Uterus (tissue), 4 donors: ENCODE measurements around the gene RAB40C. TPM values are rescaled to one million over a fixed set of nuclear protein-coding genes. Genes with fewer than 3 reads are reported as not detected.

Experiments
- DNase-seq, 2 donors: peaks; one replicate each; pipeline ENCODE4 v3.0.0-alpha.2; 2019 to 2020
- H3K27ac ChIP-seq, 2 donors: fragments of 200-600 bp; sonication (generic); 1 replicate in 1 of 2; 2 replicates in 1 of 2; pipeline ENCODE4 v1.5.1; 2016 to 2018
- H3K27me3 ChIP-seq, 2 donors: fragments of 200-600 bp; sonication (generic); one replicate each; pipeline ENCODE4 v1.5.1; 2018 to 2019; ENCODE audit warnings: control low read depth in 1 of 2
- H3K36me3 ChIP-seq, 2 donors: fragments of 200-600 bp; sonication (generic); one replicate each; pipeline ENCODE4 v1.5.1; 2019; ENCODE audit warnings: control low read depth in 1 of 2
- H3K4me1 ChIP-seq, 2 donors: fragments of 200-600 bp; sonication (generic); one replicate each; pipeline ENCODE4 v1.5.1; 2018 to 2019; ENCODE audit warnings: control low read depth in 1 of 2
- H3K4me3 ChIP-seq, 2 donors: fragments of 200-600 bp; sonication (generic); 1 replicate in 1 of 2; 2 replicates in 1 of 2; pipeline ENCODE4 v1.5.1; 2018 to 2019; ENCODE audit warnings: mild to moderate bottlenecking in 1 of 2
- H3K9me3 ChIP-seq, 2 donors: fragments of 200-600 bp; sonication (generic); one replicate each; pipeline ENCODE4 v1.5.1; 2019; ENCODE audit warnings: control low read depth in 1 of 2
- POLR2A ChIP-seq, 2 donors: fragments of 450-650 bp; IDR thresholded peaks; one replicate each; pipeline ENCODE4 v1.6.1; 2016; ENCODE audit warnings: antibody characterized with exemption in 2 of 2, mild to moderate bottlenecking in 1 of 2, moderate library complexity in 1 of 2
- intact Hi-C: fragments of 100-400 bp; cut with DNase I; formaldehyde crosslinking; loops from one replicate; pipeline ENCODE4 v1.15.1; 2023; ENCODE audit warnings: low total_unique reads
- total RNA-seq, 4 donors: library from RNA; depleted of rRNA in 3 of 4; stranded (reverse); fragments of >200 nt in 3 of 4; gene quantifications; one replicate each; pipeline versions ENCODE4 v1.1.0 to v1.2.4, GENCODE V29; 2014 to 2023
- TF ChIP-seq, protein P1 (sequence below), 4 experiments: fragments of 200-600 bp in 2 of 4; fragments of 450-650 bp in 2 of 4; sonication (generic) in 2 of 4; IDR thresholded peaks; one replicate each; pipeline ENCODE4 v1.5.1; 2016 to 2019; ENCODE audit warnings: antibody characterized with exemption in 4 of 4, mild to moderate bottlenecking in 2 of 4, moderate library complexity in 1 of 4
- donor health status: DM: yes; HTN: yes; CAD: no.

RAB40C gene, protein sequence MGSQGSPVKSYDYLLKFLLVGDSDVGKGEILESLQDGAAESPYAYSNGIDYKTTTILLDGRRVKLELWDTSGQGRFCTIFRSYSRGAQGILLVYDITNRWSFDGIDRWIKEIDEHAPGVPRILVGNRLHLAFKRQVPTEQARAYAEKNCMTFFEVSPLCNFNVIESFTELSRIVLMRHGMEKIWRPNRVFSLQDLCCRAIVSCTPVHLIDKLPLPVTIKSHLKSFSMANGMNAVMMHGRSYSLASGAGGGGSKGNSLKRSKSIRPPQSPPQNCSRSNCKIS
- total RNA-seq, result 10 to 100 TPM in 2 of 4 donors, 1 to 10 TPM in 1, under 1 TPM in 1; 0.59 to 25.4 (median 14.3) TPM

DNA sequence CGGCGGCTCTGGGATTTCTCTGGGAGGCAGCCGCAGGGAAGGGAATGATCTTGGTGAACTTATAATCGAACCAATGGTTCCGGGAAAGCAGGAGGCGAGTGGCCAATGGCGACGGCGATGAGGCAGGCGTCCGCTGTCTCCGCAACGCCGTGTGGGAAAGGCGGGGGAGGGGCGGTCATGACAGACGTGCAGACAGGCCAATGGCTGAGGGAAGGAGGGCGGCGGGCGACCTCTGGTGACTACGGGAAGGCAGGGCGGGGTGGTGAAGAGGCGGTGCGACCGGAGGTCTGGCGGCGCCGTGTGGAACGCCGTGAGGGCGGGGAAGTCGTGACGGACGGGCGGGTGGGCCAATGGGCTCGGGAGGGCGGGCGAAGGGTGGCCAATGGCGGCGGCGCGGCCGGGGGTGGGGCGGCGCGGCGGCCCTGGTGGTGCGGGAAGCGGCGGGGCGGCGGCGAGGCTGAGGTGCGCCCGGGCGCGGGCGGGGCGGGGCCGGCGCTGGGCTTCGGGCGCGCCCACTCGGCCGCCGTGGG, at the start of gene RAB40C:
RAB40C (plus strand) TSS at position 409 of the 530 bp plus-strand sequence. CDS start 226 bp downstream, outside the sequence.
- H3K4me3 ChIP-seq, result peak within 1 kb of the TSS; percentile 72 to 90
- no peaks in the 10 kb centered on the region for H3K9me3 ChIP-seq
- peaks cover 0 to 21% of the 10 kb centered on the region in 2 donors for H3K4me1 ChIP-seq
- H3K36me3 ChIP-seq, result no peaks in the 10 kb centered on the region
- DNase-seq, result peak; percentile 98 to 99
- no peaks in the 10 kb centered on the region for H3K27me3 ChIP-seq
- intact Hi-C loops, result no loop called here
- TF ChIP-seq, protein P1, sequence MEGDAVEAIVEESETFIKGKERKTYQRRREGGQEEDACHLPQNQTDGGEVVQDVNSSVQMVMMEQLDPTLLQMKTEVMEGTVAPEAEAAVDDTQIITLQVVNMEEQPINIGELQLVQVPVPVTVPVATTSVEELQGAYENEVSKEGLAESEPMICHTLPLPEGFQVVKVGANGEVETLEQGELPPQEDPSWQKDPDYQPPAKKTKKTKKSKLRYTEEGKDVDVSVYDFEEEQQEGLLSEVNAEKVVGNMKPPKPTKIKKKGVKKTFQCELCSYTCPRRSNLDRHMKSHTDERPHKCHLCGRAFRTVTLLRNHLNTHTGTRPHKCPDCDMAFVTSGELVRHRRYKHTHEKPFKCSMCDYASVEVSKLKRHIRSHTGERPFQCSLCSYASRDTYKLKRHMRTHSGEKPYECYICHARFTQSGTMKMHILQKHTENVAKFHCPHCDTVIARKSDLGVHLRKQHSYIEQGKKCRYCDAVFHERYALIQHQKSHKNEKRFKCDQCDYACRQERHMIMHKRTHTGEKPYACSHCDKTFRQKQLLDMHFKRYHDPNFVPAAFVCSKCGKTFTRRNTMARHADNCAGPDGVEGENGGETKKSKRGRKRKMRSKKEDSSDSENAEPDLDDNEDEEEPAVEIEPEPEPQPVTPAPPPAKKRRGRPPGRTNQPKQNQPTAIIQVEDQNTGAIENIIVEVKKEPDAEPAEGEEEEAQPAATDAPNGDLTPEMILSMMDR (IDR thresholded peaks at IDR 0.05), result peak in 2 of 4 experiments; percentile 9 to 14
- no peak for TF ChIP-seq POLR2A (IDR thresholded peaks at IDR 0.05)
- H3K27ac ChIP-seq, result peak within 1 kb of the TSS; percentile 97 to 98

DNA sequence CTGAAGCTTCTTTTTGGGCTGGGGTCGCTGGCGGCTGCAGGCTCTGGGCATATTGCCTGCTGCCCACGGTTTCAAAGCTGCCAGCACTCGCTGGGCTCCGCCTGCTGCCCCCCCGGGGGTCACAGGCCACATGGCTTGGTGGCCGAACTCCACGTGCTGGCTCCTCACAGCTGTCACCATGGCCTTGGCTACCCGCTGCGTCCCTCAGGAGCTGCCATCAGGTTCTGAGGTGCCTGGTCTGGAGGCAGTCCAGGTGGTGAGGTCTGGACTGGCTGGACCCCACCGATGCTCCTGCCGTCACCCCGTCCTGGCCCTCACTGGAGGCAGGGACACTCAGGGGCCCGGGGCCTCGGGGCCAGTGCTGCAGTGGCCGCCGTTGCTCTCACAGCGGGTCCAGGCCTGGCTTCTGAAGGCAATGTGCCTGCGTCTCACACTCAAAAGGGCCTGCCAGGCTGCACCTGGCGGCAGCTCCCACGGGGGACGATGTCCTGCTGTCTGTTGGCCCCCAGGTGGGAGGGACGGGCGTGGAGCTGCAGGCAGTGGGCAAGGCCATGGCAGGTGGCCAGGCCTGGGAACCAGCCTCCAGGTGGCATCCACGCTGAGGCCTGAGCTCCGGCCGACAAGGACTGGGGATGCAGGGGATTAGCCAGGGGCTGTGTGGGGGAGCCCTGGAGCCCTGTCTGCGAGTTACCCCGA, 49.1 kb upstream of the RAB40C start:
- no peak for DNase-seq
- Histone ChIP-seq H3K4me1 (no peaks in the 10 kb centered on the region), H3K9me3 (no peaks in the 10 kb centered on the region), H3K36me3 (no peaks in the 10 kb centered on the region), H3K27ac (no peak overlapping the region), H3K27me3 (no peaks in the 10 kb centered on the region), H3K4me3 (no peak overlapping the region)
- no peak for TF ChIP-seq POLR2A (IDR thresholded peaks at IDR 0.05)
- TF ChIP-seq, protein P1 (IDR thresholded peaks at IDR 0.05), result no peak
- intact Hi-C loops, result no loop called here

DNA sequence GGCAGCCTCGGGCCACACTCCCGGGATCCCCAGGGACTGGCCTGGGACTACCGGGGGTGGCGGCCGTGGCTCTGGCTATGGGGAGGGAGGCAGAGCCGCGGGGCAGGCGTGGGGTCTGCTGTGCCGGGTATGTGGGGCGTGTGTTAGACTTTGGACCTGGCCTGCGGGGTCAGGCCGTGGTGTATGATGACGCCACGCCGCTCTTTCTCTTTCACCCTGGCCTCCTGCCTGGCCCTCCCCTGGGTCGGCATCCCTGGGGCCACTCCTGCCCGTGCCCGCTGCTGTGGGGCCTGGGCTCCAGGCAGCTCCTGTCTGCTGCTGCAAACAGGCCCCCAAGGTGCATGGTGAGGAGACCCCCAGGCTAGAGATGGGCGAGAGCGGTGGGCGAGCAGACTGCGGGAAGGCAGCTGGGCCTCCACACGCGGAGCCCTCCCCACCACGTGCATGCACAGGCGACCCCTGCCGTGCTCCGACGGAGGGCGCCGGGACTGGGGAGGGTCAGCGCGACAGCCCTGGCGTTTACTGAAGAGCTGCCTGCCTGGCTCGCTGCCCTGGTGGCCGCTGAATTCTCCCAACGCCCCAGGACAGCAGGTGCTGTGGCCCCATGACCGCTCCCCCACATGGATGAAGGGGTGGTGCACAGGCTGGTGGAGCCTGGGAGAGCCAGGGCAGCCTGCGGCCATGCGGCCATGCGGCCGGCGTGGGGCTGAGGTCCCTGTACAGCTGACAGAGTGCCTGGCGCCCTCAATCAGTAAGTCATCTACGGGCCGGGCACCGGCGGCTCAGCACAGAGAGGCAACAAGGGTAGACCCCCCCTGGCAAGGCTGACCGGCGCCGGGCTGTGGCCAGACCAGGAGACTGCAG, 46.3 kb upstream of the RAB40C start:
- Histone ChIP-seq H3K4me1 (no peaks in the 10 kb centered on the region), H3K27ac (no peak overlapping the region), H3K9me3 (no peaks in the 10 kb centered on the region), H3K36me3 (no peaks in the 10 kb centered on the region), H3K4me3 (no peak overlapping the region), H3K27me3 (no peaks in the 10 kb centered on the region)
- no peak for TF ChIP-seq POLR2A (IDR thresholded peaks at IDR 0.05)
- TF ChIP-seq, protein P1 (IDR thresholded peaks at IDR 0.05), result no peak
- intact Hi-C loops, result no loop called here
- DNase-seq, result no peak

DNA sequence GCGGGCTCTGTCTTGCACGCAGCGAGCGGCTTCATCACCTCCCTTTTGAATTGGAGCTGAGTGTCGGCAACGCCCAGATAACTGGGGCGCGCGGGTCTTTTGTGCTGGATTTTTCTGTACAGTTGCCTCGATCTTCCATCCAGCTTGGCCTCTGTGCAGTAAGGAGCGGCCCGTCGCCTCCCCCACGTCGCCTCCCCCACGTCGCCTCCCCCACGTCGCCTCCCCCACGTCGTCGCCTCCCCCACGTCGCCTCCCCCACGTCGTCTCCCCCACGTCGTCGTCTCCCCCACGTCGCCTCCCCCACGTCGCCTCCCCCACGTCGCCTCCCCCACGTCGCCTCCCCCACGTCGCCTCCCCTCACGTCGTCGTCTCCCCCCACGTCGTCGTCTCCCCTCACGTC, 45.3 kb upstream of the RAB40C start:
- H3K4me3 ChIP-seq, result no peak overlapping the region
- no peaks in the 10 kb centered on the region for H3K27me3 ChIP-seq
- no peak for DNase-seq
- TF ChIP-seq POLR2A (IDR thresholded peaks at IDR 0.05), result no peak
- TF ChIP-seq, protein P1 (IDR thresholded peaks at IDR 0.05), result no peak
- intact Hi-C loops, result no loop called here
- H3K4me1 ChIP-seq, result no peaks in the 10 kb centered on the region
- no peaks in the 10 kb centered on the region for H3K36me3 ChIP-seq
- no peak overlapping the region for H3K27ac ChIP-seq
- H3K9me3 ChIP-seq, result no peaks in the 10 kb centered on the region
